Measurements from ENCODE around the gene GRIK1.

Gene GRIK1

DNA sequence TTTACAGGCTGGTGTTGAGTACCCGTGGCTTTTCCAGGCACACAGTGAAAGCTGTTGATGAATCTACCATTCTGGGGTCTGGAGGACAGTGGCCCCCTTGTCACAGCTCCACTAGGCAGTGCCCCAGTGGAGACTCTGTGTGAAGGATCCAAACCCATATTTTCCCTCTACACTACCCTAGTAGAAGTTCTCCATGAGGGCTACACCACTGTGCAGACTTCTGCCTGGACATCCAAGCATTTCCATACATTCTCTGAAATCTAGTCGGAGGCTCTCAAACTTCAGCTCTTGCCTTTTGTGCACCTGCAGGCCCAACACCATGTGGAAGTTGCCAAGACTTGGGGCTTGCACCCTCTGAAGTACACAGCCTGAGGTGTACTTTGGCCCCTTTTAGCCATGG lies 413.3 kb downstream of the GRIK1 start:
- Histone ChIP-seq H3K4me3 (ENCODE audit: low read depth, low read length, poor library complexity, severe bottlenecking) (no peak overlapping the region), H3K4me1 (ENCODE audit: insufficient read depth, low read length, severe bottlenecking) (no peaks in the 10 kb centered on the region), H3K36me3 (ENCODE audit: insufficient read depth, low read length) (no peaks in the 10 kb centered on the region), H3K27me3 (ENCODE audit: insufficient read depth, low read length) (no peaks in the 10 kb centered on the region), H3K9me3 (ENCODE audit: low read length) (peaks cover 5% of the 10 kb centered on the region; the same call in 1 of the 2 replicates), H3K27ac (ENCODE audit: low read depth, low read length, poor library complexity, severe bottlenecking) (no peak overlapping the region), H3F3A (ENCODE audit: insufficient read depth, low read length) (no peaks in the 10 kb centered on the region), H2AFZ (ENCODE audit: low read length) (no peak overlapping the region), H3K4me2 (ENCODE audit: low read length) (no peak overlapping the region), H3K79me2 (ENCODE audit: insufficient read depth, low read length) (no peaks in the 10 kb centered on the region), H3K9me2 (ENCODE audit: low read depth, low read length) (no peaks in the 10 kb centered on the region), H4K20me1 (ENCODE audit: insufficient read depth, low read length) (no peaks in the 10 kb centered on the region), H3K9ac (ENCODE audit: low read length) (no peak overlapping the region)
- TF ChIP-seq, protein P1, sequence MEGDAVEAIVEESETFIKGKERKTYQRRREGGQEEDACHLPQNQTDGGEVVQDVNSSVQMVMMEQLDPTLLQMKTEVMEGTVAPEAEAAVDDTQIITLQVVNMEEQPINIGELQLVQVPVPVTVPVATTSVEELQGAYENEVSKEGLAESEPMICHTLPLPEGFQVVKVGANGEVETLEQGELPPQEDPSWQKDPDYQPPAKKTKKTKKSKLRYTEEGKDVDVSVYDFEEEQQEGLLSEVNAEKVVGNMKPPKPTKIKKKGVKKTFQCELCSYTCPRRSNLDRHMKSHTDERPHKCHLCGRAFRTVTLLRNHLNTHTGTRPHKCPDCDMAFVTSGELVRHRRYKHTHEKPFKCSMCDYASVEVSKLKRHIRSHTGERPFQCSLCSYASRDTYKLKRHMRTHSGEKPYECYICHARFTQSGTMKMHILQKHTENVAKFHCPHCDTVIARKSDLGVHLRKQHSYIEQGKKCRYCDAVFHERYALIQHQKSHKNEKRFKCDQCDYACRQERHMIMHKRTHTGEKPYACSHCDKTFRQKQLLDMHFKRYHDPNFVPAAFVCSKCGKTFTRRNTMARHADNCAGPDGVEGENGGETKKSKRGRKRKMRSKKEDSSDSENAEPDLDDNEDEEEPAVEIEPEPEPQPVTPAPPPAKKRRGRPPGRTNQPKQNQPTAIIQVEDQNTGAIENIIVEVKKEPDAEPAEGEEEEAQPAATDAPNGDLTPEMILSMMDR (IDR thresholded peaks at IDR 0.05; ENCODE audit: low read length): no peak
- no peak for TF ChIP-seq EZH2 (IDR thresholded peaks at IDR 0.05; ENCODE audit: borderline replicate concordance, low read length)

DNA sequence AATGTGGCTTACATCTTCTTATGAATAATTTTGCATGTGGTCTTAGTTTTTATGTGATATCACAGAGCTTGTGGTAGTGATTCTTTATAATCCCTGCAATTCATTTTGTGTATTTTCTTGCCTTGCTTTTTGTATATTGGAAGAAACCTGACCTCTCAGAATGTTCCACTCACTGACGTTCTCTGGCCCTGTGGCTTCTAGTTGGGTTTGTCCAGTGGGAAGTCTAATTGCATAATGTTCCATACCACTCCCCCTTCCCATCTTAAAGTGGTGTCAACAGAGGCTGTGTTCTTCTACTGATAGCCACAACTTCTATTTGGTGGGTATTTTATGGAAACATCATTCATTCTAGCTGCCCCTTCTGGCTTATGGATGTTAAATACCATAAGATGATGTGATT lies 415.7 kb downstream of the GRIK1 start:
- no peak overlapping the region for H3K9ac ChIP-seq (ENCODE audit: low read length)
- peaks cover 5% of the 10 kb centered on the region; the same call in 1 of the 2 replicates for H3K9me3 ChIP-seq (ENCODE audit: low read length)
- H3K4me2 ChIP-seq (ENCODE audit: low read length): no peak overlapping the region
- H3K27me3 ChIP-seq (ENCODE audit: insufficient read depth, low read length): no peaks in the 10 kb centered on the region
- H4K20me1 ChIP-seq (ENCODE audit: insufficient read depth, low read length): no peaks in the 10 kb centered on the region
- TF ChIP-seq, protein P1 (IDR thresholded peaks at IDR 0.05; ENCODE audit: low read length): no peak
- TF ChIP-seq EZH2 (IDR thresholded peaks at IDR 0.05; ENCODE audit: borderline replicate concordance, low read length): no peak
- no peaks in the 10 kb centered on the region for H3F3A ChIP-seq (ENCODE audit: insufficient read depth, low read length)
- no peaks in the 10 kb centered on the region for H3K4me1 ChIP-seq (ENCODE audit: insufficient read depth, low read length, severe bottlenecking)
- no peak overlapping the region for H2AFZ ChIP-seq (ENCODE audit: low read length)
- no peak overlapping the region for H3K4me3 ChIP-seq (ENCODE audit: low read depth, low read length, poor library complexity, severe bottlenecking)
- no peaks in the 10 kb centered on the region for H3K9me2 ChIP-seq (ENCODE audit: low read depth, low read length)
- no peaks in the 10 kb centered on the region for H3K36me3 ChIP-seq (ENCODE audit: insufficient read depth, low read length)
- H3K79me2 ChIP-seq (ENCODE audit: insufficient read depth, low read length): no peaks in the 10 kb centered on the region
- H3K27ac ChIP-seq (ENCODE audit: low read depth, low read length, poor library complexity, severe bottlenecking): no peak overlapping the region

DNA sequence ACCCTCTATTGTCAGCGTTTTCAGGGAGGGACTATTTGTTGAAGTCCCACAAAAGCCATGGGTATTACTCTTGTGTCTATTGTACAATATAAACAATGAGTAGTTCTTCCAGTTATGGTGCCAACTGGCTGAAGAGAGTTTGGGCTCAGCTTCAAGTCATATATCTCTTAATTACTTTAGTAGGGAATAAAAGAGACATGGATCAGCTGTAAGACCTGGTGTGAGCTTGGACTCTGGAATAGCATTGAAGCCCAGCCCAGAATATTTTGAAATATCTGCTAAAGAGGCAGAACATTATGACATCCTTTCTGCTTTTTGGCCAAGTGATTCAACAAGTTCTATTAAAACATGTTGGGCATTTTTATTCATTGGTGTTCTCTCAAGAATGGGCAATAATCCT lies 416.1 kb downstream of the GRIK1 start:
- Histone ChIP-seq H3K27ac (ENCODE audit: low read depth, low read length, poor library complexity, severe bottlenecking) (no peak overlapping the region), H3K4me1 (ENCODE audit: insufficient read depth, low read length, severe bottlenecking) (no peaks in the 10 kb centered on the region), H3K9me2 (ENCODE audit: low read depth, low read length) (no peaks in the 10 kb centered on the region), H4K20me1 (ENCODE audit: insufficient read depth, low read length) (no peaks in the 10 kb centered on the region), H3K9ac (ENCODE audit: low read length) (no peak overlapping the region), H3K4me2 (ENCODE audit: low read length) (no peak overlapping the region), H3F3A (ENCODE audit: insufficient read depth, low read length) (no peaks in the 10 kb centered on the region), H3K4me3 (ENCODE audit: low read depth, low read length, poor library complexity, severe bottlenecking) (no peak overlapping the region), H3K36me3 (ENCODE audit: insufficient read depth, low read length) (no peaks in the 10 kb centered on the region), H3K27me3 (ENCODE audit: insufficient read depth, low read length) (no peaks in the 10 kb centered on the region), H2AFZ (ENCODE audit: low read length) (no peak overlapping the region), H3K79me2 (ENCODE audit: insufficient read depth, low read length) (no peaks in the 10 kb centered on the region), H3K9me3 (ENCODE audit: low read length) (peaks cover 5% of the 10 kb centered on the region; the same call in 1 of the 2 replicates)
- TF ChIP-seq, protein P1 (IDR thresholded peaks at IDR 0.05; ENCODE audit: low read length): no peak
- no peak for TF ChIP-seq EZH2 (IDR thresholded peaks at IDR 0.05; ENCODE audit: borderline replicate concordance, low read length)
